ENCODE measurements around the gene INAFM1.
A peak's percentile ranks its signal among the peaks of the same experiment; 100 is the strongest.
"Not testable (repeated sequence)": the region's sequence is repeated elsewhere in the genome, so short reads cannot be mapped to it uniquely, and the experiment has no call there.

The INAFM1 gene

DNA sequence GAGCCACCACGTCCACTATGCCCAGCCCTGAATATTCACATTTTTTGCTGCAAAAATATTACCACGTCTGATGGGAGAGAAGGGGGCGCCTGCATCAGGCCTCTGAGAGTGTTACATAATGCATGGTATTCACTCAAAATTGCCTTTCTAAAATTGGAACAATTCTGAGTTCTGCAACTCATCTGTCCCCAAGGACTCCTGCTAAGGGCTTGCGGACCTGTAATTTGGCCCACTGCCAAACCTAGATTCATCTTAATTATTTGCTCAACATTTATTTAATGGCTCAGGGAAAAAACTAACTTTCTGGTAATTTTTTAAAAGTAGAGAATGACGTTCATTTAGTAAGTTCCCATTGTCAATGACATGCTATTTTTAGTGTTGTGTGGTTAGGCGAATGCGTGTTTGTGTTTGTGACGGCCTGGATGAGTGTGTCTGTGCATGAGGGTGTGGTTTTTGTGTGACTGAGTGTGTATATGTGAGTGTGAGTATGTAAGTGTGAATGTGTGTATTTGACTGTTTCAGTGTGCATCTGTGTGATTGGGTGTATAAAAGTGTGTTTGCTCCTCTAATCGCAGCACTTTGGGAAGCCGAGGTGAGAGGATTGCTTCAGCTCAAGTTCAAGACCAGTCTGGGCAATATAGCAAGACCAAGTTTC is 8.8 kb downstream of the INAFM1 start:
- H3K4me3 ChIP-seq (ENCODE audit: low read depth, low read length): no peak overlapping the region
- no peak for DNase-seq (ENCODE audit: low read depth)
- TF ChIP-seq, protein P1, sequence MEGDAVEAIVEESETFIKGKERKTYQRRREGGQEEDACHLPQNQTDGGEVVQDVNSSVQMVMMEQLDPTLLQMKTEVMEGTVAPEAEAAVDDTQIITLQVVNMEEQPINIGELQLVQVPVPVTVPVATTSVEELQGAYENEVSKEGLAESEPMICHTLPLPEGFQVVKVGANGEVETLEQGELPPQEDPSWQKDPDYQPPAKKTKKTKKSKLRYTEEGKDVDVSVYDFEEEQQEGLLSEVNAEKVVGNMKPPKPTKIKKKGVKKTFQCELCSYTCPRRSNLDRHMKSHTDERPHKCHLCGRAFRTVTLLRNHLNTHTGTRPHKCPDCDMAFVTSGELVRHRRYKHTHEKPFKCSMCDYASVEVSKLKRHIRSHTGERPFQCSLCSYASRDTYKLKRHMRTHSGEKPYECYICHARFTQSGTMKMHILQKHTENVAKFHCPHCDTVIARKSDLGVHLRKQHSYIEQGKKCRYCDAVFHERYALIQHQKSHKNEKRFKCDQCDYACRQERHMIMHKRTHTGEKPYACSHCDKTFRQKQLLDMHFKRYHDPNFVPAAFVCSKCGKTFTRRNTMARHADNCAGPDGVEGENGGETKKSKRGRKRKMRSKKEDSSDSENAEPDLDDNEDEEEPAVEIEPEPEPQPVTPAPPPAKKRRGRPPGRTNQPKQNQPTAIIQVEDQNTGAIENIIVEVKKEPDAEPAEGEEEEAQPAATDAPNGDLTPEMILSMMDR (IDR thresholded peaks at IDR 0.05; ENCODE audit: low read depth, low read length, missing control alignments): no peak

DNA sequence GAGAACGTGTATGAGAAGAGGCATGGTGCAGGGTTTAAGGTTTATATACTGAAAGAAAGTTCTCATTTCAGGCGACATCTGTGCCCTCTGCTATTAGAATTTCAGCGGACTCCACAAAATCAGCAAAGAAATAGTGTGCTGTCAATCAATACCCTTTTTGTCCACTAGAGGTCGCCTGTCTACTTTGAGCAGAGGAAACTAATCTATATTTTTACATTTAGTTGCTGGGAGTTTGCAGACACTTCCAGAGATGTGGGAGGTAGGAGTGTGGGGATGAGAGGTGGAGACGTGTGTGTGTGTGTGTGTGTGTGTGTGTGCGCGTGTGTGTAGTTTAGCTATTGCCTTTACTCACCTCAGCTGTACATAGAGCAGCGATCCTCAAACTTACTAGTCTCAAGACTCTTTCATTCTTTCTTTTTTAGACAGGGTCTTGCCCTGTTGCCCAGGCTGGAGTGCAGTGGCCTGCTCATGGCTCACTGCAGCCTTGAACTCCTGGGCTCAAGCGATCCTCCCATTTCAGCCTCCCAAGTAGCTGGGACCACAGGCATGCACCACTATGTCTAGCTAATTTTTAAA is 9.7 kb downstream of the INAFM1 start:
- no peak for DNase-seq (ENCODE audit: low read depth)
- TF ChIP-seq, protein P1 (IDR thresholded peaks at IDR 0.05; ENCODE audit: low read depth, low read length, missing control alignments): peak; percentile 87
- H3K4me3 ChIP-seq (ENCODE audit: low read depth, low read length): no peak overlapping the region

DNA sequence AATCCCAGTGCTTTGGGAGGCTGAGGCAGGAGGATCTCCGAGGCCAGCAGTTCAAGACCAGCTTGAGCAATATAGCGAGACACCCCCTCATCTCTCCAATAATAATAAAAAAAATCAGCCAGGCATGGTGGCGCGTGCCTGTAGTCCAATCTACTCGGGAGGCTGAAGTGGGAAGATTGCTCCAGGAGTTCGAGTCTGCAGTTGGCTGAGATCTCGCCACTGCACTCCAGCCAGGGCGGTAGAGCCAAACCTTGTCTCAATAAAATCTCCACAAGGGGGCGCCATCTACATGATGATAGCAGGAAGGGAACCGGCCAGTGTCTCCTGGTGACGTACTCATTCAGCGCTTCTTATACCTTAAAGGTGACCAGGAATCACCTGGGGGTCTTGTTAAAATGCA is 21.4 kb downstream of the INAFM1 start:
- TF ChIP-seq, protein P1 (IDR thresholded peaks at IDR 0.05; ENCODE audit: low read depth, low read length, missing control alignments): peak; percentile 70
- no peak overlapping the region for H3K4me3 ChIP-seq (ENCODE audit: low read depth, low read length)
- DNase-seq (ENCODE audit: low read depth): peak; percentile 66

DNA sequence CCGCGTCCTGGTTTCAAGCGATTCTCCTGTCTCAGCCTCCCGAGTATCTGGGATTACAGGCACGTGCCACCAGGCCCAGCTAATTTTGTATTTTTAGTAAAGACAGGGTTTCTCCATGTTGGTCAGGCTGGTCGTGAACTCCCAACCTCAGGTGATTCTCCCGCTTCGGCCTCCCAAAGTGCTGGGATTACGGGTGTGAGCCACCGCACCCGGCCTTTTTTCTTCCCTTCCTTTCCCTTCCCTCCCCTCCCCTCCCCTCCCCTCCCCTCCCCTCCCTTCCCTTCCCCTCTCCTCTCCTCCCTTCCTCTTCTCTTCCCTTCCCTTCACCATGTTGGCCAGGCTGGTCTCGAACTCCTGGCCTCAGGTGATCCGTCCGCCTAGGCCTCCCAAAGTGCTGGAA is 26.2 kb downstream of the INAFM1 start:
- DNase-seq (ENCODE audit: low read depth); H3K4me3 ChIP-seq (ENCODE audit: low read depth, low read length): not testable (repeated sequence)

DNA sequence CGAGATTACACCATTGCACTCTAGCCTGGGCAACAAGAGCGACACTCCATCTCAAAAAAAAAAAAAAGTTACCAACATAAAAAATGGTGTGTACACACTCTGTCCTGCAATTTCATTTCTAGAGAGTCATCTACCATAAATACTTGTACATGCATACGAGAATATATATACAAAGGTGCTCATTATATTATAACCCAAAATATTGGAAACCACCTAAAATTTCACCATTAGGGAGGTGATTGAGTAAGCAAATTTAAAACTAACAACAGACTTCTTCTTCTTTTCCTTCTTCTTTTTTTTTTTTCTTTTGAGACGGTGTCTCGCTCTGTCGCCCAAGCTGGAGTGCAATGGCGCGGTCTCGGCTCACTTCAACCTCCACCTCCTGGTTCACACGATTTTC is 27.6 kb downstream of the INAFM1 start:
- no peak overlapping the region for H3K4me3 ChIP-seq (ENCODE audit: low read depth, low read length)
- TF ChIP-seq, protein P1 (IDR thresholded peaks at IDR 0.05; ENCODE audit: low read depth, low read length, missing control alignments): no peak
- no peak for DNase-seq (ENCODE audit: low read depth)

DNA sequence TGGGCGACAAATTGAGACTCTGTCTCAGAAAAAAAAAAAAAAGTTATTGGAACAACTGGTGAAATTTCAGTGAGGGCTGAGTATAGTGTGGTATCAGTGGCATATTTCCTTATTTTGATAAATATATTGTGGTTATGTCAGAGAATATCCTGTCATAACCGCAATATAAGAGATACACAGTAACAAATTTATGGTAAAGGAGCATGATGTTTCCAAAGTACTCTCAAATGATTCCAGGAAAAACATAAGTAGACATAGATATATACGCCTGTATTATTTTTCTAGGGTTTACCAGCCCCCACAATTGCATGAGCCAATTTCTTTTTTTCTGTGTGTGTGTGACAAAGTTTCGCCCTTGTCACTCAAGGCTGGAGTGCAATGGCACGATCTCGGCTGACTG is 29.3 kb downstream of the INAFM1 start:
- TF ChIP-seq, protein P1 (IDR thresholded peaks at IDR 0.05; ENCODE audit: low read depth, low read length, missing control alignments): no peak
- DNase-seq (ENCODE audit: low read depth): no peak
- H3K4me3 ChIP-seq (ENCODE audit: low read depth, low read length): no peak overlapping the region

DNA sequence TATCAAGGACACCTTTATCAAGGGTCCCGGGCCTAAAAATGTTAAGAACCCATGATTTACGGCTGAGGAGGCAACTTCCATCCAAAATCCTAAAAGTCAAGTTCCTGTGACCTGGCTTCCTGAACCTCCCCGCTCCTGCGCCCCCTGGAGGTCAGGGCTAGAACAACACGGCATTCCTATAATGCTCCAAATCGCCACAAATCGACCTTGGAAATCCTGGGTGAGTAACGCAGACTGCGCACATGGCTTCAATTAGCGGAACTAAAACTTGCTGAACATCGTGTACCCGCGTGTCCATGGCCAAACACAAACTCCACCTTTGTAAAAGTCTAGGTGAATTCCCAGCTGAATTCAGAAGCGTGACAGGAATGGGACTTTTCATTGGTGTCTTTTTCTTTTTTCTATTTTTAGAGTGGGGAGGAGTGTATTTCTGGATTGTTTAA is 30.6 kb downstream of the INAFM1 start:
- TF ChIP-seq, protein P1 (IDR thresholded peaks at IDR 0.05; ENCODE audit: low read depth, low read length, missing control alignments): peak; percentile 99
- no peak overlapping the region for H3K4me3 ChIP-seq (ENCODE audit: low read depth, low read length)
- DNase-seq (ENCODE audit: low read depth): peak; percentile 46
